Measurements from ENCODE around the gene MYO5C. TPM values are rescaled to one million over a fixed set of nuclear protein-coding genes. Genes with fewer than 3 reads are reported as not detected.

Gene MYO5C
- total and polyA plus RNA-seq, 10 of the 15 experiments (the other 5 are each of a cell fraction or from before 2014, with no cell fraction given): 0.29 to 1.3 (median 0.75) TPM

- Histone ChIP-seq H3K9ac (ENCODE audit: control insufficient read depth, insufficient read depth, low read length) (no peak overlapping the region), H2AFZ (ENCODE audit: control insufficient read depth, low read depth, low read length) (no peak overlapping the region), H4K20me1 (ENCODE audit: control insufficient read depth, insufficient read depth) (no peaks in the 10 kb centered on the region), H3K9me3 (replicated peaks; ENCODE audit: control insufficient read depth, insufficient read depth, low read length) (no peaks in the 10 kb centered on the region), H3K27me3 (replicated peaks in 1 of 2; ENCODE audit: control insufficient read depth in 2 of 2, insufficient read depth in 2 of 2, low read length in 1 of 2) (no peaks in the 10 kb centered on the region), H3K36me3 (ENCODE audit: control insufficient read depth in 2 of 2, insufficient read depth in 2 of 2, low read length in 1 of 2) (no peaks in the 10 kb centered on the region; a peak in 1 of 4 replicates), H3K27ac (ENCODE audit: control insufficient read depth, insufficient read depth) (no peak overlapping the region), H3K4me2 (ENCODE audit: control insufficient read depth, insufficient read depth) (no peak overlapping the region), H3K79me2 (ENCODE audit: control insufficient read depth, insufficient read depth, low read length) (no peaks in the 10 kb centered on the region), H3K4me1 (ENCODE audit: control insufficient read depth, insufficient read depth, low read length) (no peaks in the 10 kb centered on the region; the same call in 1 of the 2 replicates), H3K4me3 (no peak overlapping the region)
- ChIA-PET CTCF (interaction anchor here (0.8 to 2.0 kb wide), 8 partner anchors 10 to 252 kb away, joined by 3 to 7 read pairs (median 4); no protein-coding TSS in a partner anchor), POLR2A (interaction anchor here (0.7 kb wide), 1 partner anchor 246 kb away, joined by 3 read pairs; no protein-coding TSS in a partner anchor), RAD21 (ENCODE audit: unreplicated experiment) (interaction anchor here (1.2 kb wide), 1 partner anchor 18 kb away, joined by 3 read pairs; no protein-coding TSS in a partner anchor), SMC1A (ENCODE audit: uncharacterized antibody, unreplicated experiment) (interaction anchor here (0.8 to 1.3 kb wide), 3 partner anchors 8 to 381 kb away, joined by 3 read pairs; no protein-coding TSS in a partner anchor)
- intact Hi-C loops (cut with micrococcal nuclease; ENCODE audit: unreplicated experiment) (no loop called here), in situ Hi-C loops (cut with MboI) (no loop called here)
- no peak for FAIRE-seq
- no TSS peak for BruUV-seq (replicated peaks)
- WGBS (ENCODE audit: insufficient coverage, insufficient replicate concordance, low lambda C conversion rate, missing lambda C conversion rate): 91% methylated on average over 10 of the region's 10 CpGs
- DNase-seq (ENCODE audit: low read depth, low spot score): no peak
- ATAC-seq: no peak
- TF ChIP-seq MLLT1 (IDR thresholded peaks at IDR 0.05) (no peak), NKRF (conservative IDR thresholded peaks at IDR 0.05) (no peak), MTA3 (IDR thresholded peaks at IDR 0.05; ENCODE audit: borderline replicate concordance, low read length) (no peak), MTA2 (IDR thresholded peaks at IDR 0.05; ENCODE audit: low read depth) (no peak), POLR2A (IDR thresholded peaks at IDR 0.05; ENCODE audit: low read depth, low read length) (no peak)
Observed at GRCh38 chr15:52158084-52158765, 137.4 kb downstream of the MYO5C start.

All from GM12878 (cell line).